ENCODE data around the gene NINL.

DNA sequence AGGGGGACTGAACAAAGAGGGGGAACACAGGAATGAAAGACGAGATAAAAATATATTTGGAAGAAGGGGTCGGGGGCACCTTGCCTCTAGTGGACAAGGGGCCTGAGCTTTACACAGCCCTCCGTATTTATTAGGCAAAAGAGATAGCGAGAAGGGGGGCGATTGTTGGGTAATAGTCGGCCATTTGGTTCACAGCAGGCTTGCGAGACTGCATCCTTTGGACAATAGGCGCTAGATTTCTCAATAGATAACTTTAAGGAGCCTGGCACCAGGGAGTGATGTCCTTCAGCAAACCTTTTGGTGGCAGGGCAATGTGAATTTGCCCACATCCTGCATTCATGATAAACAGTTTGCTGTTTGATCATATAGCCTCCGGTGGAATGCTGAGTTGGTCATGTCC lies 41.4 kb upstream of the NINL start:
- TF ChIP-seq POLR2AphosphoS5 (IDR thresholded peaks at IDR 0.05; ENCODE audit: low read depth, low read length) (no peak), SIN3A (IDR thresholded peaks at IDR 0.05; ENCODE audit: borderline replicate concordance, insufficient read depth, low read length) (no peak)
